GM19025 (cell line): ENCODE results near the gene GJD3.

Experiments
- ATAC-seq: cut with Tn5 transposase; IDR thresholded peaks from one replicate; pipeline ENCODE4 v1.9.1; 2021; ENCODE audit warnings: mild to moderate bottlenecking, low read depth, moderate library complexity; ENCODE audit not compliant: unreplicated experiment

The GJD3 gene

DNA sequence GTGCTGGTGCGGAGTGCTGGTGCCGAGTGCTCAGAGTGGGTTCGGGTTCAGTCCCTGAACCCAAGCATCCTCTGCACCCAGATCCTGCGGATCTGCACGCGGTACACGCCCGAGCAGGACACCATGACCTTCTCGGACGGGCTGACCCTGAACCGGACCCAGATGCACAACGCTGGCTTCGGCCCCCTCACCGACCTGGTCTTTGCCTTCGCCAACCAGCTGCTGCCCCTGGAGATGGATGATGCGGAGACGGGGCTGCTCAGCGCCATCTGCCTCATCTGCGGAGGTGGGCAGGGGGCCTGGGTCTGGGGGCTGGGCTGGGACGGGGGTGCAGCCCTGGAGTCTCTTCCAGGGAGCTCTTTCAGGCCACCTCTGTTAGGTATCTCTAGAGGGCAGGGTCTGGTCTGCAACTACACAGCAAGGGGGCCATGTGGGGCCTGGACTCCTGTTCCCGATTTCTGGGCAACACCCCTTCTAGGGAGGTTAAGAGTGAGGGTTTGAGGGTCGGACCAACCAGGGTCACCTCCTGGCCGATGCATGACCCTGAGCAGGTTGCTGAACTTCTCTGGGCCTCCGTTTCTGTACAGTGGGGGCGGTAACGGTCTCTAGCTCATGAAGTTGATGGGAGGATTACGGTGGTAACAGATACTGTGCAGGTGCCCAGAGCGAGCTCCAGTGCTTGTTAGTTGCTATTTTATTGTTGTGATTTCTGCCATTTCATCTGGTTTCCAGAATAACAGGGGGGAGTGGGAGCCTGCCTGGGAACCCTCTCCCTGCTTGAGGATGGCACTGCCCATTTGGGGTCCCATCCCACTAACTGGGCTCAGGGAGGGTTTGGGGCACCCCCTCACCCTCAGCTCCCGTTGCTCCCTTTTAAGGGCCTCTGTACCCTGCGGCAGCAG, 10.1 kb downstream of the GJD3 start:
- ATAC-seq = no peak

- no peak for ATAC-seq
Observed at GRCh38 chr17:40352779-40353394, 11.7 kb downstream of the GJD3 start.

DNA sequence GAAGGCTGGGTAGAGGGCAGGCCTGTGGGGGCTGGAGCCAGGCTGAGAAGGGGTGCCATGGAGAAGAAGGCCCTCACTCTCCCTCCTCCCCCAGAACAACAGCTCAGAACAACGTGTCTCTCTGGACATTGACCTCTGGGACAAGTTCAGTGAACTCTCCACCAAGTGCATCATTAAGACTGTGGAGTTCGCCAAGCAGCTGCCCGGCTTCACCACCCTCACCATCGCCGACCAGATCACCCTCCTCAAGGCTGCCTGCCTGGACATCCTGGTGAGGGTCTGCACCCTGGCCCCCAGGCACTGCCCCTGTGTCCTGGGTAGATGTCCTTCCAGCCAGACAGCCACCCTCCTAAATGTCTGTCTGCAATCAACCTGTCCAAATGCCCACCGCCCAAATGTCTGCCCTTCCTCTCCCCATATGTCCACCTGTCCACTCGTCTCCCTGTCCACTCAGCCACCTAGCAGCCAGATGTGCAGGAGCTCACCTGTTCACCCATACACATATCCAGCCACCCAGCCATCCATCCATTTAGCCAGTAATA, 12.2 kb downstream of the GJD3 start:
- ATAC-seq = no peak

DNA sequence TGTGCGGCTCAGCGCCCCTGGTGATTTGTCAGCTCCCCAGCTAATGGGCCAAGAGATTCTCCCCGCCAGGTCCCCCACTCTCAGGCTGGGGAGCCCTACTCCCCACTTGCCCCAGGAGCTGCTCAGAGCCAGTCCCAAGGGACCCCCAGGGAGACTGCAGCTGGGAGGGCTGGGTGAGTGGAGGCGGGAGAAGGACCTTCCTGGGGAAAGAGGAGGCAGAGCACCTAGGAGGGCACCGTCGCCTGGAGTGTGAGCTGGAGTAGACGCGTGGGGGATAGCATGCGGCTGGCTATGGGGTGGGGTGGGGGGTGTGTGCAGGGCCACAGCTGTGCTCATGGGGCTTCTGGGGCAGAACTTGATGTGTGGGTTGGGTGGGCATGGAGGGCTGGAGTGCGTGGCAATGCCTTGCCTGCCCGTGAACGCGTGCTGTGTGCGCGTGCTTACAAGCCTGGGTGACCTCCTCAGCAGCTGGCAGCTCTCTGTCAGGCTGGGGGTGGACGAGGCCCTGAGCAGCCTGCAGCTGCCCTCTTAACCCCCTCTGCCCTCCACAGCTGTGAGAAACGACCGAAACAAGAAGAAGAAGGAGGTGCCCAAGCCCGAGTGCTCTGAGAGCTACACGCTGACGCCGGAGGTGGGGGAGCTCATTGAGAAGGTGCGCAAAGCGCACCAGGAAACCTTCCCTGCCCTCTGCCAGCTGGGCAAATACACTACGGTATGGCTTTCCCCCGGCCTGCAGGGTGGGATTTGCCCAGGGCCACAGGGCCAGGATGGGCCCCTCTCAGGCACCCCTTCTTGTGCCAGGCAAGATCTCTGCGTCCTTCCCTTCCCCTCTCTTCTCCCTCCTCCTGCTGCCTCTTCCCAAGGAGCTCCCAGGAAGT, 12.9 kb downstream of the GJD3 start:
- no peak for ATAC-seq

DNA sequence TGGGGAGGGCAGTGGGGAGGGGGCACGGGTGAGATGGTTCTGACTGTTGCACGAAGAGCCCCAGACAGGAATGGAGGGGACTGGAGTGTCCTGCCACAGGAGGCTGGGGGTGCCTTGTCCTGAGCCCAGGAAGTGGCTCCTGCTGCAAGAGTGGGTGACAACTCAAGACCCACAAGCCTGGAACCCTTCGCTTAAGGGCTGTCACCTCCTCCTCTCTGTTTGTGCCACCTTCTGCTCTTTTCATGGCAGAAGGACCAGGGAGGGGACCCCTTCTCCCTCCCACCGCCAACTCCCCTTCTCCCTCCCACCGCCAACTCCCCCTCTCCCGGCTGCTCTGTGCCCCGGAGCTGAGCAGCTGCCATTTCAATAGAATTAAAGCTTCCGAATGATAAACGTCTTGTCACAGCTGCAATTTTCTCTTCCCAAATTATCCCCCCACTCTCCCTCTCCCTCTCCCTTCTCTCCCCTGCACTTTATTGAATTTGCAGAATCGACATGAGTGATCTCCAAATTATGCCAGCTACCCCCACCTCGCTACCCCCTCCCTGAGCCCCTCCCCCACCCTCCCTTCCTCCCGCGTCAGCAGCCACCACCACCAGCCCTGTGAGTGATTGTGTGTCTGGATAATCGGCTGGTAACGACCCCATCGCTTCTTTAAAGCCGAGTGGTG, 13.7 kb downstream of the GJD3 start:
- ATAC-seq = no peak

GRCh38 chr17:40349895-40350688, 14.4 kb downstream of the GJD3 start:
- no peak for ATAC-seq

DNA sequence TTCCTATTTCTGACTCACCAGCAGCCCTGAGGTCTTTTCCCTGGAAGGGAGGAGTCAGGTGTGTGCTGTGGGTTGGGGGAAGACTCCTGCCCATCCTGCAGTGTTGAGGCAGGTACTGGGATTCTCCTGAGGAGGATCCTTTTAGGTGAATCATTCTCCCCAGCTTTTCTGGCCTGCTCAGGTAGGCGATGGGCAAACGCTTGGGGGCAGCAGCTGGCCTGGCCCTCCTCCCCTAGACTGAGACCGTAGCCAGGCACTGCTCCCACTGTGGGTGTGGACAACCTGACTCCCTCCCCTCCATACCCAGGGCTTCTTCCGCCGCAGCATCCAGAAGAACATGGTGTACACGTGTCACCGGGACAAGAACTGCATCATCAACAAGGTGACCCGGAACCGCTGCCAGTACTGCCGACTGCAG, 15.1 kb downstream of the GJD3 start:
- ATAC-seq = no peak

GRCh38 chr17:40348562-40349476, 15.7 kb downstream of the GJD3 start:
- no peak for ATAC-seq

DNA sequence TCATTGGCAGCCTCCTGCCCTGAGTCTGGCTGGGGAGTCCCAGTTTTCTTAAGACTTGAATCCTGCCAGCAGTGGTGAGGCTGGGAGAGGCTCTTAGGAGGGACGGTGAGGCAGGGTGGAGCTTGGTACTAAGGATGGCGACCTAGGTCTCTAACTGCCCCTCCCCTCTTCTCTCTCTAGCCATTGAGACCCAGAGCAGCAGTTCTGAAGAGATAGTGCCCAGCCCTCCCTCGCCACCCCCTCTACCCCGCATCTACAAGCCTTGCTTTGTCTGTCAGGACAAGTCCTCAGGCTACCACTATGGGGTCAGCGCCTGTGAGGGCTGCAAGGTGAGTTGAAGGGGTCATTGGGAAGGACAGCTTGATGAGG, 16.4 kb downstream of the GJD3 start:
- ATAC-seq = no peak

DNA sequence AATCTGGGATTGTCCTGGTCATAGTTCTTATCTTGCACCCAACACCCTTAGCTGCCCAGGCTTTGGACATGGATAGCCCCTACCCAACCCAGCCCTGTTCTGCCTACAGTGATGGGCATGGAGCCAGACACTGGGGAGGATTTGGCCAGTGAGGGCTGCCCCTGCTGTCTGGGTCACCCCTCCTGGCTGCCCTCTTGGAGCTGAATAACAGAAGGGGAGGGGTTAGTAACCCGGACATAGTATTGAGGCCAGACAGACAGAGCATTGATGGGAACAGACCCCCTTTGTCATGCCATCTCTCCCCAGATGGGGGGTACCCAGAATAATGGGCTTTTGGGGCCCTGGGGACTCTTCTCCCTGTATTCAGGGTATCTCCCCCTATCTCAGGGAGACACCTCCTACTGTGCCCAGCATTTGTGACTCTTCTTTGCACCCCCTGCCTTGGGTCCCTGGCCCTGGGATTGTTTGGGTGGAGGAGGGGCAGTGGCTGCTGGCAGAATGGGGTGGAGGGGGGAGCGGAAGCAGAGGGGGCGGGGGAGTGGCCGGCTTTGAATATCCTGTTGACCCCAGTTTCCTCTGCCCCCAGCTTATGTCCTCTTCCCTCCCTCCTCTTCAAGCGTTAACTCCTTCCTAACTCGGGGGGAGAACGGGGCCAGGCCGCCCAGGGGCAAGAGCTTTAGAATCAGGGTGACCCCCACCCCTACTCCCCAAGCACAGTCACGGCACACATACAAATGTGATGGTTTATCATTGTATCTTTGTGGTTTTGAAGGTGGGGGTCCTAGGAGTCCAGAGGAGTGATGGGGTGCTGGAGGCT, 17.0 kb downstream of the GJD3 start:
- ATAC-seq = no peak

DNA sequence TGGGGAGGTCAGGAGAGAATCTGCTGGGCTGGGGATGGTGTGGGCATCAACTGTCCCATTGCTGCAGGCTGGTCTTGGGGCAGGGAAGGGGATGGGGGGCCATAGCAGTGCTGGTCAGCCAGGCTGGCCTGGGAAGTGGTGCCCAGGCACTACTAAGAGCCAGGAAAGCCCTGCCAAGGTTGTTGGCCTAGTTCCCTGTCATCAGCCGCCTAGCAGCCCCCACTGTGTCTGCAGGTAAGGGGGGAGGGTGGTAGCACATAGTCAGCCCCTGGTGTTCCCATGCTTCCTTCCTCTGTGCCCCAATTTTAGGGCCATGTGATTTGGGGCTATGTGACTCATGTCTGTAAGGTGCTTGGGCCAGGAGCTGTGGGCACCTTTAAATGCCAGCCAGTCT, 17.8 kb downstream of the GJD3 start:
- no peak for ATAC-seq

- ATAC-seq = no peak
Observed at GRCh38 chr17:40345994-40346764, 18.4 kb downstream of the GJD3 start.

GRCh38 chr17:40345161-40345993, 19.2 kb downstream of the GJD3 start:
- ATAC-seq = no peak

DNA sequence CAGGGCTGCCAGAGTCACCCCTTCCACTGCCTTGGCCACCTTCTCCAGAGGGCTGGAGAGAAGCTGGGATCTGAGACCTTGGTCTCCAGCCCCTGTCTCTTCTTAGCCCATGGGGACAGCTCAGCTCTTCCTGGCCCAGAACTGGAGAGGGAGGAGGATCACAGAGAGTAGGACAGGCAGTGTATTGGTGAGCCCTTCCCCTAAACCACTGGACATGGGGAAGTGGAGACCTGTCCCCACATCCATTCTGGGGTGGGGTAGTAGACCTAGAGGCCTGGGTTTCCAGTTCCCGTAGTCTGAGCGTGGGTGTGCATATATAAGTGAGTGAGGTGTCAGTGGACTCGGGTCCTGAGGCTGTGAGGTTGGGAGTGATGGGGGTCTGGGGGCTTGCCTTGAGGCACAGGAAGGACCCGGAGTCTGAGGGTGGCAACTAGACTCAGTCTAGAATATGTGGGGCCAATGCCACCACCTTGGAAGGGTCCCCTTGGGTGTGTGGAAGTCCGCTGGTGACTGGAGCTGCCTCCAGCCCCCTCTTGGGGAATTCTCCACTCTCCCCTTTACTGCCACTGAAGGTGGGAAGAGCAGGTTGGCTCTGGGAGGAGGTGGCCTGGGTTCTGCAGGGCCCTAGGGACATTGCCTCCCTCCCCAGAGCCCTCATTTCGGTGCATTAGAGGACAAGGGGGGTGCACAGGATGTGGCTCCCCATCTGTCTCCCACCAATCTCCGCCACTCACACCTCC, 19.9 kb downstream of the GJD3 start:
- no peak for ATAC-seq
